ENCODE measurements around the gene MYO18A.

DNA sequence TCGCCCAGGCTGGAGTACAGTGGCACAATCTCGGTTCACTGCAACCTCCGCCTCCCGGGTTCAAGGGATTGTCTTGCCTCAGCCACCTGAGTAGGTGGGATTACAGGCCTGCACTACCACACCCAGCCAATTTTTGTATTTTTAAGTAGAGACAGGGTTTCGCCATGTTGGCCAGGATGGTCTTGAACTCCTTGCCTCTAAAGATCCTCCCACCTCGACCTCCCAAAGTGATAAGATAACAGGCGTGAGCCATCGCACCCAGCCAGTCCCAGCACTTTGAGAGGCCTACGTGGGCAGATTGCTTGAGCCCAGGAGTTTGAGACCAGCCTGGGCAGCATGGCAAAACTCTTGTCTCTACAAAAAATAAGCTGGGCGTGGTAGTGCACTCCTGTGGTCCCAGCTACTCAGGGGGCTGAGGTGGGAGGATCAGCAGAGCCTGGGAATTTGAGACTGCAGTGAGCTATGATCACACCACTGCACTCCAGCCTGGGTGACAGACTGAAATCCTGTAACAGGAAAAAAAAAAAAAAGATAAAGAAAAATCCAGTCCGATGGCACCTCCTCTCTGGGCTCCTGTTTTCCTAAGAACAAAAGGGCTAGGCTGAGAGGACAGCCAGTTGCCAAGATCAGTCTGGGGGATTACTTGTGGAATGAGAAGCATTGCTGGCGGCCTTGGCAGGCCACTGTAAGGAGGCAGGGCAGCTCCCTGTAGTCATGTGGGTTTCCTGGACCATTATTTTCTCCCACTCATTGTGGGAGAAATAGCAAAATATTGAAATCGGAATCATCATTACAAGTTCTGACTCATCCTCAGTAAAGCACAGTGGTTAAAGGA lies 140.2 kb downstream of the MYO18A start:
- TF ChIP-seq, protein P1, sequence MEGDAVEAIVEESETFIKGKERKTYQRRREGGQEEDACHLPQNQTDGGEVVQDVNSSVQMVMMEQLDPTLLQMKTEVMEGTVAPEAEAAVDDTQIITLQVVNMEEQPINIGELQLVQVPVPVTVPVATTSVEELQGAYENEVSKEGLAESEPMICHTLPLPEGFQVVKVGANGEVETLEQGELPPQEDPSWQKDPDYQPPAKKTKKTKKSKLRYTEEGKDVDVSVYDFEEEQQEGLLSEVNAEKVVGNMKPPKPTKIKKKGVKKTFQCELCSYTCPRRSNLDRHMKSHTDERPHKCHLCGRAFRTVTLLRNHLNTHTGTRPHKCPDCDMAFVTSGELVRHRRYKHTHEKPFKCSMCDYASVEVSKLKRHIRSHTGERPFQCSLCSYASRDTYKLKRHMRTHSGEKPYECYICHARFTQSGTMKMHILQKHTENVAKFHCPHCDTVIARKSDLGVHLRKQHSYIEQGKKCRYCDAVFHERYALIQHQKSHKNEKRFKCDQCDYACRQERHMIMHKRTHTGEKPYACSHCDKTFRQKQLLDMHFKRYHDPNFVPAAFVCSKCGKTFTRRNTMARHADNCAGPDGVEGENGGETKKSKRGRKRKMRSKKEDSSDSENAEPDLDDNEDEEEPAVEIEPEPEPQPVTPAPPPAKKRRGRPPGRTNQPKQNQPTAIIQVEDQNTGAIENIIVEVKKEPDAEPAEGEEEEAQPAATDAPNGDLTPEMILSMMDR (IDR thresholded peaks at IDR 0.05), result no peak
- no peak for TF ChIP-seq POLR2A (IDR thresholded peaks at IDR 0.05)
